Trophoblast cell (in vitro differentiated cells and primary cell): ENCODE data around the gene ATP1B4.

Experiments
- DNase-seq, 2 donors: peaks; one replicate each; pipeline ENCODE4 v3.0.0-alpha.2; 2016
- H2AFZ ChIP-seq: 2 replicates; pipeline ENCODE4 v1.6.1; 2013; ENCODE audit warnings: low read length, moderate library complexity, mild to moderate bottlenecking; ENCODE audit not compliant: insufficient read depth, poor library complexity
- H2AK5ac ChIP-seq: 2 replicates; pipeline ENCODE4 v1.6.1; 2013; ENCODE audit warnings: mild to moderate bottlenecking, low read length
- H2BK120ac ChIP-seq: 2 replicates; pipeline ENCODE4 v1.6.1; 2013; ENCODE audit warnings: low read length, mild to moderate bottlenecking, moderate library complexity; ENCODE audit not compliant: insufficient read depth, poor library complexity
- H2BK12ac ChIP-seq: 2 replicates; pipeline ENCODE4 v1.6.1; 2013; ENCODE audit warnings: mild to moderate bottlenecking, low read length, moderate library complexity
- H2BK5ac ChIP-seq: 2 replicates; pipeline ENCODE4 v1.6.1; 2013; ENCODE audit warnings: low read length, low read depth, moderate library complexity, mild to moderate bottlenecking; ENCODE audit not compliant: poor library complexity
- H3K14ac ChIP-seq: 2 replicates; pipeline ENCODE4 v1.6.1; 2013; ENCODE audit warnings: mild to moderate bottlenecking, low read length
- H3K18ac ChIP-seq: 2 replicates; pipeline ENCODE4 v1.6.1; 2013; ENCODE audit warnings: mild to moderate bottlenecking, low read length
- H3K23ac ChIP-seq: 2 replicates; pipeline ENCODE4 v1.6.1; 2013; ENCODE audit warnings: low read length
- H3K27ac ChIP-seq: 2 replicates; pipeline ENCODE4 v1.5.1; 2013; ENCODE audit warnings: low read depth, mild to moderate bottlenecking, inconsistent platforms, low read length, moderate library complexity
- H3K27me3 ChIP-seq: 2 replicates; pipeline ENCODE4 v1.6.1; 2013; ENCODE audit warnings: inconsistent platforms, mild to moderate bottlenecking, low read length, moderate library complexity; ENCODE audit not compliant: insufficient read depth
- H3K36me3 ChIP-seq, 2 experiments: 1 replicate in 1 of 2; 2 replicates in 1 of 2; pipeline ENCODE4 v1.6.1; 2013; ENCODE audit warnings: low read length in 2 of 2, mild to moderate bottlenecking in 2 of 2, moderate library complexity in 1 of 2; ENCODE audit not compliant: insufficient read depth in 2 of 2, control insufficient read depth in 1 of 2
- H3K4ac ChIP-seq: 2 replicates; pipeline ENCODE4 v1.6.1; 2013; ENCODE audit warnings: low read depth, mild to moderate bottlenecking, low read length, moderate library complexity
- H3K4me1 ChIP-seq, 2 experiments: 1 replicate in 1 of 2; 2 replicates in 1 of 2; pipeline ENCODE4 v1.6.1; 2013; ENCODE audit warnings: low read length in 2 of 2, mild to moderate bottlenecking in 2 of 2, moderate library complexity in 1 of 2; ENCODE audit not compliant: insufficient read depth in 2 of 2, control insufficient read depth in 1 of 2
- H3K4me2 ChIP-seq: 2 replicates; pipeline ENCODE4 v1.6.1; 2013; ENCODE audit warnings: inconsistent platforms, mild to moderate bottlenecking, low read length, moderate library complexity
- H3K4me3 ChIP-seq: 2 replicates; pipeline ENCODE4 v1.5.1; 2013; ENCODE audit warnings: mild to moderate bottlenecking, low read depth, low read length, inconsistent platforms
- H3K79me1 ChIP-seq: one replicate; pipeline ENCODE4 v1.6.1; 2013; ENCODE audit warnings: low read length
- H3K79me2 ChIP-seq: 2 replicates; pipeline ENCODE4 v1.6.1; 2013; ENCODE audit warnings: low read length, mild to moderate bottlenecking; ENCODE audit not compliant: control insufficient read depth, insufficient read depth, poor library complexity
- H3K9ac ChIP-seq: 2 replicates; pipeline ENCODE4 v1.6.1; 2013; ENCODE audit warnings: mild to moderate bottlenecking, low read length
- H3K9me3 ChIP-seq: 2 replicates; pipeline ENCODE4 v1.6.1; 2013; ENCODE audit warnings: low read depth, mild to moderate bottlenecking, control low read depth, inconsistent platforms, low read length; ENCODE audit not compliant: insufficient read depth
- H4K12ac ChIP-seq: 2 replicates; pipeline ENCODE4 v1.6.1; 2013; ENCODE audit warnings: low read depth, mild to moderate bottlenecking, low read length, moderate library complexity
- H4K8ac ChIP-seq: 2 replicates; pipeline ENCODE4 v1.6.1; 2013; ENCODE audit warnings: low read depth, mild to moderate bottlenecking, low read length, moderate library complexity
- H4K91ac ChIP-seq: one replicate; pipeline ENCODE4 v1.6.1; 2013; ENCODE audit warnings: low read depth, mild to moderate bottlenecking, low read length, moderate library complexity
- WGBS: extraction: QIAGEN DNeasy Blood & Tissue Kit; methylation state at CpG from one replicate; pipeline ENCODE4 v1.1.7; 2013; ENCODE audit warnings: missing lambda C conversion rate; ENCODE audit not compliant: insufficient read length, insufficient coverage; ENCODE audit errors: extremely low coverage; 5-methylcytosine and 5-hydroxymethylcytosine counted together

The ATP1B4 gene

GRCh38 chrX:120429776-120430540, 68.1 kb downstream of the ATP1B4 start:
- H3K14ac ChIP-seq = no peak overlapping the region
- no peaks in the 10 kb centered on the region for H3K36me3 ChIP-seq
- H3K18ac ChIP-seq = no peak overlapping the region
- H4K12ac ChIP-seq = no peak overlapping the region
- H3K79me2 ChIP-seq = no peaks in the 10 kb centered on the region
- no peak overlapping the region for H2BK120ac ChIP-seq
- H3K79me1 ChIP-seq = no peaks in the 10 kb centered on the region
- H3K9ac ChIP-seq = no peak overlapping the region
- H3K27ac ChIP-seq = no peak overlapping the region
- no peaks in the 10 kb centered on the region for H3K4me1 ChIP-seq
- no peak for DNase-seq
- no peaks in the 10 kb centered on the region for H3K27me3 ChIP-seq
- H2AFZ ChIP-seq = no peak overlapping the region
- no peaks in the 10 kb centered on the region for H3K9me3 ChIP-seq
- WGBS = no CpG with 5 or more reads among the region's 2 CpGs
- H2BK5ac ChIP-seq = no peak overlapping the region
- no peak overlapping the region for H3K4me2 ChIP-seq
- H4K91ac ChIP-seq = no peak overlapping the region
- no peak overlapping the region for H3K23ac ChIP-seq
- no peak overlapping the region for H2BK12ac ChIP-seq
- no peak overlapping the region for H3K4ac ChIP-seq
- H4K8ac ChIP-seq = no peak overlapping the region
- no peak overlapping the region for H3K4me3 ChIP-seq
- no peak overlapping the region for H2AK5ac ChIP-seq
